ENCODE measurements around the gene HNRNPAB.

DNA sequence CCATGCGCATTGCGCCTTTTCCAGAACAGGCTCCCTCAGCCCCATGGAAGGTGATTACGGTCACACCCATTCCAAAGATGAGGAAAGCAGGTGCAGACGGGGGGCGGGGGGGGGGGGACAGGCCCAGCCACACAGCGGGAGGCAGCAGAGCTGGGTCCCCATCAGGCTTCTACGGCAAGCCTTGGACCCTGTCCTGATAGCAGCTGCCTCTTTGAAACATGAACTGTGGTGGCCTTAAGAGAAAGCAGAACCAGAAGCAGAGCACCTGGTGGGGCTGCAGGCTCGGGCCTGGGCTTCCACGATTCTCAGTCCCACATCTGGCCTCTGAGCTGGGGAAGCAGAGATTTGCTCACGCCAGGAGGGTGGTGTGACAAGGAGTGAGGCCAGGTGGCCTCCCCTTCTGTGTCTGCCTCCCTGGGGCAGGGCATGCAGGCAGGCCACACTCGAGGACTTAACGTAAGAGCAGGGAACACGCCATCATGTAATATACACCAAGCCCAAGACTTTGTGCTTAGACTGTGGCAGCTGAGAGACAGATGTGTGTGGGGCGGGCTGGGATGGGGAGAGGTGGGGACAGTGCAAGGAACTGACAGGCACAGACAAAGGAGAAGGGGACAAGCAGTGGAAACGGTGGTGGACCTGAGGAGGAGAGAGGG, 42.4 kb downstream of the HNRNPAB start:
- TF ChIP-seq POLR2A (IDR thresholded peaks at IDR 0.05; ENCODE audit: low read depth, low read length) (no peak), TAF1 (IDR thresholded peaks at IDR 0.05; ENCODE audit: borderline replicate concordance, low read depth, low read length) (no peak)
